K562 (cell line): ENCODE measurements around the gene FERMT3. TPM values are rescaled to one million over a fixed set of nuclear protein-coding genes. Genes with fewer than 3 reads are reported as not detected.

ENCODE experiments used
- CREM ChIP-seq: IDR thresholded peaks from 2 replicates; pipeline ENCODE4 v1.6.1; 2014; ENCODE audit warnings: antibody characterized with exemption, low read depth
- GATAD2B ChIP-seq: fragments of 450-650 bp; IDR thresholded peaks from 2 replicates; pipeline ENCODE4 v1.6.1; 2017; ENCODE audit warnings: mild to moderate bottlenecking, borderline replicate concordance
- HDAC8 ChIP-seq: fragments of 450-650 bp; IDR thresholded peaks from 2 replicates; pipeline ENCODE4 v1.6.1; 2016; ENCODE audit warnings: mild to moderate bottlenecking, missing genetic modification characterization, moderate library complexity, missing compliant biosample characterization
- HMGN3 ChIP-seq: IDR thresholded peaks from 2 replicates; pipeline ENCODE4 v1.6.1; 2011; ENCODE audit warnings: borderline replicate concordance, low read depth, mild to moderate bottlenecking, mixed read lengths, low read length; ENCODE audit not compliant: insufficient read length; ENCODE audit errors: extremely low read depth
- MAFF ChIP-seq: IDR thresholded peaks from 2 replicates; pipeline ENCODE4 v1.6.1; 2012; ENCODE audit warnings: low read length, improper control_type of control experiment
- NFE2L1 ChIP-seq: fragments of 450-650 bp; IDR thresholded peaks from 2 replicates; pipeline ENCODE4 v1.6.1; 2016; ENCODE audit warnings: missing genetic modification characterization, low read depth, mild to moderate bottlenecking, missing compliant biosample characterization, moderate library complexity, borderline replicate concordance
- PKNOX1 ChIP-seq: fragments of 450-650 bp; IDR thresholded peaks from 2 replicates; pipeline ENCODE4 v1.6.1; 2016
- POLR3A ChIP-seq: IDR thresholded peaks from 2 replicates; pipeline ENCODE4 v1.6.1; 2011; ENCODE audit warnings: borderline replicate concordance, mild to moderate bottlenecking, moderate library complexity; ENCODE audit not compliant: insufficient read length, insufficient read depth; ENCODE audit errors: extremely low read depth
- RBBP5 ChIP-seq: fragments of 200-600 bp; sonication (generic); IDR thresholded peaks from 2 replicates; pipeline ENCODE4 v1.6.1; 2012; ENCODE audit warnings: borderline replicate concordance, mild to moderate bottlenecking, low read length, control low read depth, inconsistent platforms; ENCODE audit not compliant: insufficient read depth, poor library complexity, severe bottlenecking
- RBM15 ChIP-seq: fragments of 200-400 bp; formaldehyde crosslinking; IDR thresholded peaks from 2 replicates; pipeline ENCODE4 v1.6.1; 2018; ENCODE audit warnings: mild to moderate bottlenecking, low read length, moderate library complexity; ENCODE audit not compliant: insufficient read depth
- SMARCA4 ChIP-seq: fragments of 450-650 bp; IDR thresholded peaks from 2 replicates; pipeline ENCODE4 v1.6.1; 2016
- ZMIZ1 ChIP-seq, 2 experiments: fragments of 150-350 bp in 1 of 2; IDR thresholded peaks; 2 replicates each; pipeline ENCODE4 v1.6.1; 2012 to 2016; ENCODE audit warnings: low read depth in 2 of 2, low read length in 2 of 2, mild to moderate bottlenecking in 1 of 2, moderate library complexity in 1 of 2
- ZNF121 ChIP-seq: sonication (generic); formaldehyde crosslinking; conservative IDR thresholded peaks from 2 replicates; pipeline ENCODE4 v1.8.0; 2022; ENCODE audit warnings: missing genetic modification reagents
- ZNF316 ChIP-seq: fragments of 450-650 bp; IDR thresholded peaks from 2 replicates; pipeline ENCODE4 v1.6.1; 2016
- ZNF507 ChIP-seq: conservative IDR thresholded peaks from 2 replicates; pipeline ENCODE4 v1.6.1; 2017; ENCODE audit warnings: missing genetic modification characterization, missing compliant biosample characterization
- ZNF592 ChIP-seq: fragments of 450-650 bp; IDR thresholded peaks from 2 replicates; pipeline ENCODE4 v1.6.1; 2017; ENCODE audit warnings: antibody characterized with exemption, mild to moderate bottlenecking
- ZNF707 ChIP-seq: fragments of 250-450 bp; sonication (Bioruptor Pico); conservative IDR thresholded peaks from 2 replicates; pipeline ENCODE4 v1.8.0; 2022; ENCODE audit warnings: inconsistent platforms, mild to moderate bottlenecking, moderate library complexity
- polyA plus RNA-seq, 8 experiments: library from polyadenylated mRNA; depleted of rRNA in 4 of 8; stranded (reverse) in 5 of 8; unstranded in 3 of 8; fragments of >200 nt; fragmentation: Nextera tagmentation in 2 of 8; fragmentation: Illumina TruSeq in 1 of 8; extraction: Ambion mirVana in 2 of 8; extraction: Trizol in 1 of 8; gene quantifications; 2 replicates each; pipeline versions ENCODE4 v1.2.1 to v1.2.3, GENCODE V29; 2011 to 2014; ENCODE audit warnings: inconsistent platforms in 1 of 8, missing spikeins in 1 of 8
- total RNA-seq, 7 experiments: library from RNA; depleted of rRNA in 6 of 7; stranded (reverse); fragments of >200 nt in 6 of 7; fragmentation: Illumina TruSeq in 2 of 7; extraction: Trizol in 2 of 7; gene quantifications; 2 replicates each; pipeline versions ENCODE4 v1.2.1 to v1.2.3, GENCODE V29; 2011 to 2021; ENCODE audit warnings: low replicate concordance in 1 of 7
- TF ChIP-seq, protein P1 (sequence below): IDR thresholded peaks from 2 replicates; pipeline ENCODE4 v1.6.1; 2011; ENCODE audit not compliant: insufficient read length; ENCODE audit errors: extremely low read depth

The FERMT3 gene
- total and polyA plus RNA-seq, 9 of the 15 experiments (the other 6 are each of a cell fraction or from before 2014, with no cell fraction given), result 3.2 to 275 (median 79.7) TPM

- peak; percentile 83 for TF ChIP-seq ZNF592
- no peak for TF ChIP-seq ZNF707 (CRISPR knock-in tag)
- TF ChIP-seq MAFF, result no peak
- peak; percentile 8; the same call in 1 of the 2 replicates for TF ChIP-seq CREM
- no peak for TF ChIP-seq GATAD2B
- TF ChIP-seq NFE2L1 (tag), result no peak
- no peak for TF ChIP-seq POLR3A
- no peak for TF ChIP-seq HDAC8
- no peak for TF ChIP-seq RBM15
- TF ChIP-seq HMGN3, result peak; percentile 77
- TF ChIP-seq ZNF316, result no peak
- TF ChIP-seq ZNF507 (tag), result no peak
- TF ChIP-seq, protein P1, sequence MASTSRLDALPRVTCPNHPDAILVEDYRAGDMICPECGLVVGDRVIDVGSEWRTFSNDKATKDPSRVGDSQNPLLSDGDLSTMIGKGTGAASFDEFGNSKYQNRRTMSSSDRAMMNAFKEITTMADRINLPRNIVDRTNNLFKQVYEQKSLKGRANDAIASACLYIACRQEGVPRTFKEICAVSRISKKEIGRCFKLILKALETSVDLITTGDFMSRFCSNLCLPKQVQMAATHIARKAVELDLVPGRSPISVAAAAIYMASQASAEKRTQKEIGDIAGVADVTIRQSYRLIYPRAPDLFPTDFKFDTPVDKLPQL, result no peak
- TF ChIP-seq SMARCA4, result peak; percentile 17; the same call in 1 of the 2 replicates
- TF ChIP-seq ZMIZ1 (IDR thresholded peaks at IDR 0.05; ENCODE audit: low read depth in 2 of 2, low read length in 2 of 2), result peak in 1 of 2 experiments; percentile 57; a peak in 2 of 4 replicates
- peak; percentile 78 for TF ChIP-seq RBBP5
- TF ChIP-seq PKNOX1, result no peak
- TF ChIP-seq ZNF121 (CRISPR knock-in tag), result no peak
These were observed 21.3 kb upstream of the FERMT3 start (continued) for GRCh38 chr11:64185175-64185692.
